HepG2 (cell line): ENCODE results near the gene DNLZ. TPM values are rescaled to one million over a fixed set of nuclear protein-coding genes. Genes with fewer than 3 reads are reported as not detected.

Experiments
- BCL6 ChIP-seq: IDR thresholded peaks from 2 replicates; pipeline ENCODE4 v1.6.1; 2016; ENCODE audit warnings: missing genetic modification reagents, missing compliant biosample characterization
- KDM1A ChIP-seq: IDR thresholded peaks from 2 replicates; pipeline ENCODE4 v1.6.1; 2016; ENCODE audit warnings: missing compliant biosample characterization
- NONO ChIP-seq, 2 experiments: fragments of 450-650 bp in 1 of 2; sonication (generic) in 1 of 2; formaldehyde crosslinking in 1 of 2; IDR thresholded peaks in 1 of 2; conservative IDR thresholded peaks in 1 of 2; 2 replicates each; pipeline versions ENCODE4 v1.6.1 to v1.8.0; 2017 to 2022; ENCODE audit warnings: mild to moderate bottlenecking in 1 of 2, missing genetic modification reagents in 1 of 2, moderate library complexity in 1 of 2
- SP140L ChIP-seq: sonication (generic); formaldehyde crosslinking; IDR thresholded peaks from 2 replicates; pipeline ENCODE4 v1.4.0; 2020; ENCODE audit warnings: missing genetic modification reagents, borderline replicate concordance
- ZBTB42 ChIP-seq: sonication (generic); formaldehyde crosslinking; IDR thresholded peaks from 2 replicates; pipeline ENCODE4 v1.5.0; 2020; ENCODE audit warnings: mild to moderate bottlenecking, missing genetic modification reagents
- ZNF510 ChIP-seq: sonication (generic); formaldehyde crosslinking; IDR thresholded peaks from 2 replicates; pipeline ENCODE4 v1.4.0; 2020; ENCODE audit warnings: low read depth, mild to moderate bottlenecking, missing genetic modification reagents
- polyA plus RNA-seq, 8 experiments: library from polyadenylated mRNA; depleted of rRNA in 3 of 8; stranded (reverse) in 7 of 8; unstranded in 1 of 8; fragments of >200 nt; fragmentation: Illumina TruSeq in 4 of 8; extraction: Trizol in 4 of 8; gene quantifications; 2 replicates each; pipeline versions ENCODE4 v1.2.1 to v1.2.3, GENCODE V29; 2011 to 2016; ENCODE audit warnings: low read depth in 4 of 8, missing spikeins in 1 of 8, mixed read lengths in 1 of 8; ENCODE audit not compliant: insufficient read depth in 1 of 8
- total RNA-seq, 5 experiments: library from RNA; depleted of rRNA; stranded (reverse); fragments of >200 nt; fragmentation: Illumina TruSeq; extraction: Trizol; gene quantifications; 2 replicates each; pipeline ENCODE4 v1.2.3, GENCODE V29; 2016; ENCODE audit warnings: low read depth in 1 of 5
- TF ChIP-seq, protein P1 (sequence below): sonication (generic); formaldehyde crosslinking; IDR thresholded peaks from 2 replicates; pipeline ENCODE4 v1.8.0; 2022; ENCODE audit warnings: missing genetic modification reagents, mild to moderate bottlenecking, moderate library complexity, borderline replicate concordance
- TF ChIP-seq, protein P2 (sequence below): IDR thresholded peaks from 2 replicates; pipeline ENCODE4 v1.6.1; 2016
- TF ChIP-seq, protein P3 (sequence below): IDR thresholded peaks from 2 replicates; pipeline ENCODE4 v1.6.1; 2016; ENCODE audit warnings: missing biosample characterization, missing genetic modification reagents, low read depth
- TF ChIP-seq, protein P4 (sequence below): sonication (generic); formaldehyde crosslinking; IDR thresholded peaks from 2 replicates; pipeline ENCODE4 v1.4.0; 2020; ENCODE audit warnings: missing genetic modification reagents
- TF ChIP-seq, protein P5 (sequence below): IDR thresholded peaks from 2 replicates; pipeline ENCODE4 v1.6.1; 2016; ENCODE audit warnings: missing compliant biosample characterization, missing genetic modification reagents, borderline replicate concordance
- TF ChIP-seq, protein P6 (sequence below): sonication (generic); formaldehyde crosslinking; IDR thresholded peaks from 2 replicates; pipeline ENCODE4 v1.5.1; 2020; ENCODE audit warnings: mild to moderate bottlenecking, missing genetic modification reagents, borderline replicate concordance

Gene DNLZ
- total and polyA plus RNA-seq, 2 of the 13 experiments (the other 11 are each of a cell fraction or from before 2014, with no cell fraction given), result 3.4 to 8.0 TPM

DNA sequence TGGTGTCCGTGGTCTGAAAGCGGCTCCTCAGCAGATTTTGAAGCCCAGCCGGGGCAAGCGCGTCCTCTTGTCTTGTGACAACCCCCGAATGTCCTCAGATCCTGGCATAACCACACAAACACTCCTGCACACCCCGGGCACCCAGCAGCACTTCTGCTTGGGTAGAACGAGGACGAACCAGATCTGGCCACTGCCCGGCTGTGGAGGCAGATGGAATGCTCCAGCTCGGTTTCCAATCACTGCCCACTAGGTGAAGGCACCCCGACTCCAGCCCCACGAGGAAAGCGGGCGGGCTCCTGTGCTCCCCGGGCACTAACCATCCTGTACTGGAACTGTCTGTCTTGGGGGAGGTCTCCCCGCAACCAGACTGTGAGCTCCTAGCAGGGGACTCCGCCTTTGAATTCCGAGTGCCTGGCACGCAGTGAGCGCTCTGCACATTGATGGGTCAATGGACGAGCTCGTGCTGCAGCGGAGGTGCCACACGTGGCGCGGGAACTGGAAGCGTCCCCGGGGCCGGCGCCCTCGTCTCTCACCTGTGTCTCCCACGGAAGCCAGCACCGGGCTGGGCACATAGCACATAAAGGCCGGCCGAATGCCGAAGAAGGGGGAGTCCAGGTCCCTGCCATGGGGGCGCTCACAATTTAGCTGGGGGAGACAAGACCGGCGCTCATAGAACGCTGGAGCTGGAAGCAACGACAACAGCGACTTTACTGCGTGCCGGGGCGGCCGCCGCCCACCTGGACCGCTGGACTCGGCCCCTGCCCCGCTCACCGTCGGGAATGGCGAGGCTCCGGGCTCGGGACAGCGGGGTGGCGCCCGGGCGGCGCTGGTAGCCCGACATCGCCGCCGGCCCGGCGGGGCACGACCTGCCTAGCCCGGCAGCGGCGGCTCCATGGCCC is 46.3 kb upstream of the DNLZ start (continued):
- TF ChIP-seq NONO (IDR thresholded peaks at IDR 0.05), result no peak
- TF ChIP-seq NONO (CRISPR knock-in tag; conservative IDR thresholded peaks at IDR 0.05), result no peak
- TF ChIP-seq, protein P1, sequence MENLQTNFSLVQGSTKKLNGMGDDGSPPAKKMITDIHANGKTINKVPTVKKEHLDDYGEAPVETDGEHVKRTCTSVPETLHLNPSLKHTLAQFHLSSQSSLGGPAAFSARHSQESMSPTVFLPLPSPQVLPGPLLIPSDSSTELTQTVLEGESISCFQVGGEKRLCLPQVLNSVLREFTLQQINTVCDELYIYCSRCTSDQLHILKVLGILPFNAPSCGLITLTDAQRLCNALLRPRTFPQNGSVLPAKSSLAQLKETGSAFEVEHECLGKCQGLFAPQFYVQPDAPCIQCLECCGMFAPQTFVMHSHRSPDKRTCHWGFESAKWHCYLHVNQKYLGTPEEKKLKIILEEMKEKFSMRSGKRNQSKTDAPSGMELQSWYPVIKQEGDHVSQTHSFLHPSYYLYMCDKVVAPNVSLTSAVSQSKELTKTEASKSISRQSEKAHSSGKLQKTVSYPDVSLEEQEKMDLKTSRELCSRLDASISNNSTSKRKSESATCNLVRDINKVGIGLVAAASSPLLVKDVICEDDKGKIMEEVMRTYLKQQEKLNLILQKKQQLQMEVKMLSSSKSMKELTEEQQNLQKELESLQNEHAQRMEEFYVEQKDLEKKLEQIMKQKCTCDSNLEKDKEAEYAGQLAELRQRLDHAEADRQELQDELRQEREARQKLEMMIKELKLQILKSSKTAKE (CRISPR knock-in tag), result 0 out of 2 replicates have a peak, but pooled peaks have one; percentile 26
- TF ChIP-seq, protein P2, sequence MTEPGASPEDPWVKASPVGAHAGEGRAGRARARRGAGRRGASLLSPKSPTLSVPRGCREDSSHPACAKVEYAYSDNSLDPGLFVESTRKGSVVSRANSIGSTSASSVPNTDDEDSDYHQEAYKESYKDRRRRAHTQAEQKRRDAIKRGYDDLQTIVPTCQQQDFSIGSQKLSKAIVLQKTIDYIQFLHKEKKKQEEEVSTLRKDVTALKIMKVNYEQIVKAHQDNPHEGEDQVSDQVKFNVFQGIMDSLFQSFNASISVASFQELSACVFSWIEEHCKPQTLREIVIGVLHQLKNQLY (CRISPR knock-in tag), result 0 out of 2 replicates have a peak, but pooled peaks have one; percentile 16
- no peak for TF ChIP-seq BCL6 (CRISPR knock-in tag)
- TF ChIP-seq, protein P3, sequence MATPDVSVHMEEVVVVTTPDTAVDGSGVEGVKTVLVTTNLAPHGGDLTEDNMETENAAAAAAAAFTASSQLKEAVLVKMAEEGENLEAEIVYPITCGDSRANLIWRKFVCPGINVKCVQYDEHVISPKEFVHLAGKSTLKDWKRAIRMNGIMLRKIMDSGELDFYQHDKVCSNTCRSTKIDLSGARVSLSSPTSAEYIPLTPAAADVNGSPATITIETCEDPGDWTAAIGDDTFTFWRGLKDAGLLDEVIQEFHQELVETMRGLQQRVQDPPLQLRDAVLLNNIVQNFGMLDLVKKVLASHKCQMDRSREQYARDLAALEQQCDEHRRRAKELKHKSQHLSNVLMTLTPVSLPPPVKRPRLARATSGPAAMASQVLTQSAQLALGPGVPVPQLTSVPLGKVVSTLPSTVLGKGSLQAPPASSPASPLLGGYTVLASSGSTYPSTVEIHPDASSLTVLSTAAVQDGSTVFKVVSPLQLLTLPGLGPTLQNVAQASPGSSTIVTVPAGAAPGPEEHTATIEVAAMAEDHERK (CRISPR knock-in tag), result no peak
- TF ChIP-seq SP140L (CRISPR knock-in tag), result no peak
- TF ChIP-seq, protein P4, sequence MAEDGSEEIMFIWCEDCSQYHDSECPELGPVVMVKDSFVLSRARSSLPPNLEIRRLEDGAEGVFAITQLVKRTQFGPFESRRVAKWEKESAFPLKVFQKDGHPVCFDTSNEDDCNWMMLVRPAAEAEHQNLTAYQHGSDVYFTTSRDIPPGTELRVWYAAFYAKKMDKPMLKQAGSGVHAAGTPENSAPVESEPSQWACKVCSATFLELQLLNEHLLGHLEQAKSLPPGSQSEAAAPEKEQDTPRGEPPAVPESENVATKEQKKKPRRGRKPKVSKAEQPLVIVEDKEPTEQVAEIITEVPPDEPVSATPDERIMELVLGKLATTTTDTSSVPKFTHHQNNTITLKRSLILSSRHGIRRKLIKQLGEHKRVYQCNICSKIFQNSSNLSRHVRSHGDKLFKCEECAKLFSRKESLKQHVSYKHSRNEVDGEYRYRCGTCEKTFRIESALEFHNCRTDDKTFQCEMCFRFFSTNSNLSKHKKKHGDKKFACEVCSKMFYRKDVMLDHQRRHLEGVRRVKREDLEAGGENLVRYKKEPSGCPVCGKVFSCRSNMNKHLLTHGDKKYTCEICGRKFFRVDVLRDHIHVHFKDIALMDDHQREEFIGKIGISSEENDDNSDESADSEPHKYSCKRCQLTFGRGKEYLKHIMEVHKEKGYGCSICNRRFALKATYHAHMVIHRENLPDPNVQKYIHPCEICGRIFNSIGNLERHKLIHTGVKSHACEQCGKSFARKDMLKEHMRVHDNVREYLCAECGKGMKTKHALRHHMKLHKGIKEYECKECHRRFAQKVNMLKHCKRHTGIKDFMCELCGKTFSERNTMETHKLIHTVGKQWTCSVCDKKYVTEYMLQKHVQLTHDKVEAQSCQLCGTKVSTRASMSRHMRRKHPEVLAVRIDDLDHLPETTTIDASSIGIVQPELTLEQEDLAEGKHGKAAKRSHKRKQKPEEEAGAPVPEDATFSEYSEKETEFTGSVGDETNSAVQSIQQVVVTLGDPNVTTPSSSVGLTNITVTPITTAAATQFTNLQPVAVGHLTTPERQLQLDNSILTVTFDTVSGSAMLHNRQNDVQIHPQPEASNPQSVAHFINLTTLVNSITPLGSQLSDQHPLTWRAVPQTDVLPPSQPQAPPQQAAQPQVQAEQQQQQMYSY (CRISPR knock-in tag), result peak; percentile 51; the same call in 1 of the 2 replicates
- 0 out of 2 replicates have a peak, but pooled peaks have one; percentile 10 for TF ChIP-seq ZNF510 (CRISPR knock-in tag)
- TF ChIP-seq KDM1A (CRISPR knock-in tag), result no peak
- TF ChIP-seq, protein P5, sequence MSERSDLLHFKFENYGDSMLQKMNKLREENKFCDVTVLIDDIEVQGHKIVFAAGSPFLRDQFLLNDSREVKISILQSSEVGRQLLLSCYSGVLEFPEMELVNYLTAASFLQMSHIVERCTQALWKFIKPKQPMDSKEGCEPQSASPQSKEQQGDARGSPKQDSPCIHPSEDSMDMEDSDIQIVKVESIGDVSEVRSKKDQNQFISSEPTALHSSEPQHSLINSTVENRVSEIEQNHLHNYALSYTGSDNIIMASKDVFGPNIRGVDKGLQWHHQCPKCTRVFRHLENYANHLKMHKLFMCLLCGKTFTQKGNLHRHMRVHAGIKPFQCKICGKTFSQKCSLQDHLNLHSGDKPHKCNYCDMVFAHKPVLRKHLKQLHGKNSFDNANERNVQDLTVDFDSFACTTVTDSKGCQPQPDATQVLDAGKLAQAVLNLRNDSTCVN (CRISPR knock-in tag), result no peak
- TF ChIP-seq, protein P6, sequence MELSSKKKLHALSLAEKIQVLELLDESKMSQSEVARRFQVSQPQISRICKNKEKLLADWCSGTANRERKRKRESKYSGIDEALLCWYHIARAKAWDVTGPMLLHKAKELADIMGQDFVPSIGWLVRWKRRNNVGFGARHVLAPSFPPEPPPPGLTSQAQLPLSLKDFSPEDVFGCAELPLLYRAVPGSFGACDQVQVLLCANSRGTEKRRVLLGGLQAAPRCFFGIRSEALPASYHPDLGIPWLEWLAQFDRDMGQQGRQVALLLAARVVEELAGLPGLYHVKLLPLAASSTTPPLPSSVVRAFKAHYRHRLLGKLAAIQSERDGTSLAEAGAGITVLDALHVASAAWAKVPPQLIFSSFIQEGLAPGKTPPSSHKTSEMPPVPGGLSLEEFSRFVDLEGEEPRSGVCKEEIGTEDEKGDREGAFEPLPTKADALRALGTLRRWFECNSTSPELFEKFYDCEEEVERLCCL (CRISPR knock-in tag), result 0 out of 2 replicates have a peak, but pooled peaks have one; percentile 58
- TF ChIP-seq ZBTB42 (CRISPR knock-in tag), result 0 out of 2 replicates have a peak, but pooled peaks have one; percentile 34
